Spleen (tissue), 7 donors: ENCODE measurements around the gene OTX2.

Experiments used
- CTCF ChIP-seq, 11 experiments: fragments of 200-600 bp in 7 of 11; fragments of 450-650 bp in 4 of 11; sonication (generic) in 4 of 11; IDR thresholded peaks in 8 of 11; conservative IDR thresholded peaks in 3 of 11; 1 replicate in 7 of 11; 2 replicates in 4 of 11; pipeline versions ENCODE4 v1.4.0 to v1.8.0; 2016 to 2021; ENCODE audit warnings: antibody characterized with exemption in 11 of 11, inconsistent platforms in 4 of 11, mild to moderate bottlenecking in 1 of 11
- POLR2A ChIP-seq, 3 donors: fragments of 450-650 bp; IDR thresholded peaks; one replicate each; pipeline ENCODE4 v1.5.1; 2017; ENCODE audit warnings: antibody characterized with exemption in 3 of 3, mild to moderate bottlenecking in 1 of 3
- POLR2AphosphoS5 ChIP-seq, 3 donors: sonication (generic); formaldehyde crosslinking; IDR thresholded peaks; one replicate each; pipeline ENCODE4 v1.5.1; 2017; ENCODE audit warnings: antibody characterized with exemption in 3 of 3
- donor health status: DM: no; HTN: no; CAD: no; lungs with moderate emphysema.
- donor health status: DM: no; HTN: no; CAD: no.
- donor health status: DM: no; HTN: no; CAD: no.

- TF ChIP-seq CTCF (IDR thresholded peaks at IDR 0.05 in 8 of 11, conservative IDR thresholded peaks at IDR 0.05 in 3 of 11) (no peak), POLR2A (IDR thresholded peaks at IDR 0.05) (no peak), POLR2AphosphoS5 (IDR thresholded peaks at IDR 0.05) (no peak)
Observed at GRCh38 chr14:56805992-56806727, 4.1 kb downstream of the OTX2 start.
